HG02678 (cell line): Measurements from ENCODE around the gene RALB.

Experiments
- ATAC-seq: cut with Tn5 transposase; IDR thresholded peaks from one replicate; pipeline ENCODE4 v1.9.1; 2021; ENCODE audit warnings: mild to moderate bottlenecking, moderate library complexity; ENCODE audit not compliant: unreplicated experiment

RALB gene

DNA sequence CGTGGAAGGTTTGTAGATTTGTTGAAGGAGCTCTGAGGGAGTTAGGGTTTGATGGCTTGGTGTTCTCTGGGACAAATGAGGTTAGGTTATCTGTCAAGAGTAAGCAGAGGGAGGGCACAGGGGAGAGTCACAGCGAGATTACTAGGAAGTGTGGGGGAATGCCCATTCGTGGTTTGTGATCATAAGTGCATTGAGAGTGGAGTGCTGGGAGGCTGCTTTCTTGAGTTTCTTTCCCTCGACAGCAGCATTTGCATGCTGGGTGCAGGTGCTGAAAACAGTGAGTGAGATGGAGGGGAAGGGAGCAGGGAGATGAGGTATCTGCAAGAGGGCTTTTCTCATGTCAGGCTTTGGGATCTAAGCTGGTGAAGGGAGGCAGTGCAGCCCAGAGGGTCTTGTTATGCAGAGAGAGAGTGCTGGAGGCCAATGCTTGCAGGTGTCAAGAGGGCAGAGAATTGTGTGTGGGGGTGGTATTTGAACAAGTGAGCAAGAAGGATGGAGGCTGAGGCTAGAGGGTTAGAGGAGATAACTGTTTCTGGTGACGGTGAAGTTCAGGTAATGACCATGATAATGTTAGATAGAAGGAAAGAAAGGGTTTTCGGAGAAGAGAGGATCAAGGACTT is 8.8 kb downstream of the RALB start:
- ATAC-seq: peak; percentile 89

DNA sequence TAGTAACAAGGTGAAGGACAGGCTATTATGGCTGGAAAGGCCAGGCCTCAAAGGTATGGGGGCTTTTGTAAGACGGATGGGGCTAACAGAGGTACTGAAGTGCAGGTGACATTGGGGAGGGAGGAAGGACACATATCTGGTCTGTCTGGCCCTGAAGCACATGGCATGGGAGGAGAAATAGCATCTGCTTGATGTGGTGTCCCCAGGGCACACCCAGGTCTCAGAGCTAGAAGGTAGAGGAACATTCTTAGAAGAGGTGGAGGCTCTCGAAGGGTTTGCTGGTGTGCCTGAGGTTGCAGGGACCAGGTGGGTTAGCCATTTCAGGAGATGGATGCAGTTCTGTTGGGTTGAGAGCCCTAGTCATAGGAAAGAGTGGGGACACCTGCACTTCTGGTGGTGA is 9.5 kb downstream of the RALB start:
- no peak for ATAC-seq

DNA sequence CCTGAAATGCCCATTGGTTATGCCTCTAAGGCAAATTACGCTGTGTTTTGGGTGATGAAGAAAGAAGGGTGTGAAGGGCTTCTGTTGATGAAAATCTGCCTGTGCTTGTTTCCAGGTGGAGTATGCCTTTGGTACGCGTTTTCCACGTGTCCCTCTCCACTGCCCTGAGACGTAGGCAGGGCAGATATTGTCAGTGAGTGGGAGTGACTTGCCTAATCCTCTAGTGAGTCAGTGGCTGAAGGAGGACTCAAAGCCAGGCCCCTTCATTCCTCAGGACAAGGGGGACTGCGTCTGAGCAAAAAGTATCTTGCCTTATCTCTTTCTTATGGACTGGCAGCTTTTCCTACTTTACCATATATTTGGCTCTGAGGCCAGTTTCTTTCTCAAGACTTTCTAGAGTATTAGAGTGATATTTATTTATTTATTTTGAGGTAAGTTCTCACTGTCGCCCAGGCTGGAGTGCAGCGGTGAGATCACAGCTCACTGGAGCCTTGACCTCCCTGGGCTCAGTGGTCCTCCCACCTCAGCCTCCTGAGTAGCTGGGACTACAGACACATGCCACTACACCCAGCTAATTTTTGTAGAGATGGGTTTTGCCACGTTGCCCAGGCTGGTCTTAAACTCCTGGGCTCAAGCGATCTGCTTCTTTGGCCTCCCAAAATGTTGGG is 10.2 kb downstream of the RALB start:
- ATAC-seq: no peak

DNA sequence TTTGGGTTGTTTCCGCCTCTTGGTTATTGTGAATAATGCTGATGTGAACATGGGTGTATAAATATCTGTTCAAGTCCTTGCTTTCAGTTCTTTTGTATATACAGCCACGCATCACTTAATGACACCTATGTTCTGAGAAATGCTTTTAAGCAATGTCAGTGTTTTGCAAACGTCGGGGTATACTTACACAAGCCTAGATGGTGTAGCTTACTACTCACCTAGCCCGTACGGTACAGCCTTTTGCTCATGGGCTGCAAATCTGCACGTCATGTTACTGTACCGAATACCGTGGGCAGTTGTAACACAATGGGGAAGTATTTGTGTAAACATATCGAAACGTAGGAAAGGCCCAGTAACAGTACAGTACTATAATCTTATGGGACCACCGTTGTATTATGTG is 12.4 kb downstream of the RALB start:
- peak; percentile 29 for ATAC-seq

DNA sequence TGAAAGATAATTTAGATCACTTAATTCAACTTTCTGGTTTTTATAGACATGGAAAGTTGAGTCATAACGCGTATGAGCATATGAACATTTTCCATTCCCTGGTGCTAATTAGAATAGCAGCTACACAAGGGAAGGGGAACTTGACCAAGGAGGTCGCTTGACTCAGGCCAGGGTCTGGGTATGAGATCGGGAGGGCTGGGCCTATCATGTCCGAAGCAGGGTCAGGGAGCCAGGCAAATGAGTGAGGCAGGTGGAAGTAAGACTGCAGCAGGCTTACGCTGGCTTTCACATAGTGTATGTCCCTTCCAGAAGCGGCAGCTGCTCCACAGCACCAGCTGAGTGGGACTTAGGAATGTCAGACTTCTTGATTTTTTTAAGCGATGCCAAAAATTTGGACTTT is 14.7 kb downstream of the RALB start:
- no peak for ATAC-seq

DNA sequence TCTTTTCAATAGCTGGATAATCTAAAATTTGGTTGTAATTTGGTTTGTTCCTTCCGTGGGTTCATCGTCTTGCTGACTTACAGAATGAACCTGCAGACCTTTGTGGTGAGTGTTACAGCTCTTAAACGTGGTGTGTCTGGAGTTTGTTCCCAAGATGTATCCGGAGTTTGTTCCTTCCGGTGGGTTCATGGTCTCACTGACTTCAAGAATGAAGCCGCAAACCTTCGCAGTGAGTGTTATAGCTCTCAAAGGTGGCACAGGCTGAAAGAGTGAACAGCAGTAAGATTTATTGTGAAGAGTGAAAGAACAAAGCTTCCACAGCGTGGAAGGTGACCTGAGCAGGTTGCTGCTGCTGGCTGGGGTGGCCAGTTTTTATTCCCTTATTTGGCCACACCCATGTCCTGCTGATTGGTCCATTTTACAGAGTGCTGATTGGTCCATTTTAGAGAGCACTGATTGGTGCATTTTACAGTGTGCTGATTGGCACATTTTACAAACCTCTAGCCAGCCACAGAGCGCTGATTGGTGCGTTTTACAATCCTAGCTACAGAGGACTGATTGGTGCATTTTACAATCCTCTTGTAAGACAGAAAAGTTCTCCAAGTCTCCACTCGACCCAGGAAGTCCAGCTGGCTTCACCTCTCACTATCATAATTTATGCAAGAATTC is 16.6 kb downstream of the RALB start:
- no peak for ATAC-seq

DNA sequence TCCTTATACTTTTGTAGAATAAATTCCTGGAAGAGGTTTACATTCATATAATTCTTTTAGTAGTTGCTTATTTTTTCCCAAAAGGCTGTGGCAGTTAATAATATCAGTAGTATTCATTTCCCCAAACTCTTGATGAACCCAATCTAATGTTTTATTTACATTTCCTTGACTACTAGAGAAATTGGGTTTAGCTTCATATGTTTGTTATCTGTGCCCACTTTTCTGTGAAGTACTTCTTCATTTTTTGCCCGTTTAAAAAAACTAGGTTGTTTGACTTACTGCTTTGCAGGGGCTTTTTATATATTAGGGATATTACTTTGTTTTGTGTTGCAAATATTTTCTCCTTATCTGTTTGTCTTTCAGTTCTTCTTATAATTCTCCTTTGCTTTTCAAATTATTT is 17.2 kb downstream of the RALB start:
- no peak for ATAC-seq

DNA sequence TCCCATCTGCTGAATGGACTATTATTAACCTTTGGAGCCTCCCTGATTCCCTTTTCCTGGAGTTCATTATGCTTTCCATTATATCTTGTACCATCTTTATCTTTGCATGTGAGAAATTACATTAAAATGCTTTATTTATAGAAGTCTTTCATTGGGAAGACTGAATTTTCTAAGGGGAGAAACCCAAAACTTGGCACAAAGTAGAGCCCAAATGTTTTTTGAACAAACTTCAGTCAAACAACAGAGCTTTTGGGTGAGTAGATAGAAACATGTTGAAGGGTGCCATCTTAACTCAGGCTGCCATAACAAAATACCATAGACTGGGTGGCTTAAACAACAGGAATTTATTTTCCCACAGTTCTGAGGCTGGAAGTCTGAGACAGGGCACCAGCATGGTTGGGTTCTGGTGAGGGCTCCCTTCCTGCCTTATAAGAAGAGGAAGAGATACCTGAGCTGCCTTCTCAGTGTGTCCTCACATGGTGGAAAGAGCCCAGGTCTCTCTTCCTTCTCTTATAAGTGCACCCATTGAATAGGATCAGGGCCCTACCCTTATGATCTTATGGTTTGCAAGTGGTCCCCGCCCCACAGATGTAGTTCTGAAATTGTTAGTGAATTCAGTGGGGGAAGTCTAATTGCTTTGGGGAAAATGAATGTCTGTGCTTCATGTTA is 19.2 kb downstream of the RALB start:
- ATAC-seq: no peak

DNA sequence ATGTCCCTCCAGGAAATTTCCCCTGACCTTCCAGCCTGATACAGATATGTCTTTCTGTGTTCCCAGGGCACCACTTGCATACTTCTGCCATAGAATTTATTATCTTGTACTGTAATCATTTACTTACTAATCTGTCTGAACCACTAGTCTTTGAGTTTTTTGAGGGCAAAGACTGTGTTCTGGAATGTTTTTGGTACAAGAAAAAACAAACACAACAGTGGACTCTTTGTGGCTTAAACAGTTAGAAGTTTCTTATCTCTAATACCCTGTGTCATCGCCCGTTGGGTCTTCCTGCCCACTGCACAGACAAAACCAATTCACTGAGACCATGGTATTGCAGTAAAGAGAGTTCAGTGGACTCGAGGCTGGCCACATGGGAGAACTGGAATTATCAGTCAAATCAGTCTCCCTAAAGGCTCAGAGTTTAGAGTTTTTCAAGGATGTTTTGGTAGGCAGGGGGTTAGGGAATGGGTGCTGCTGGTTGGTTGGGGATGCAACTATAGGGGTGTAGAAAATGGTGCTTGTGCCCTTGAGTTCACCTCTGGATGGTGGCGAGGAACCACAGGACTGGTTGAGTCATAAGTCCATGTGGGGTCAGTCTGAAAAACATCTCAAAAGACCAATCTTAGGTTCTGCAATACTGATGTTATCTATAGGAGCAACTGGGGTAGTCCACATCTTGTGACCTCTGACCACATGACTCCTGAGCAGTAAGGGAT is 20.3 kb downstream of the RALB start:
- ATAC-seq: no peak

DNA sequence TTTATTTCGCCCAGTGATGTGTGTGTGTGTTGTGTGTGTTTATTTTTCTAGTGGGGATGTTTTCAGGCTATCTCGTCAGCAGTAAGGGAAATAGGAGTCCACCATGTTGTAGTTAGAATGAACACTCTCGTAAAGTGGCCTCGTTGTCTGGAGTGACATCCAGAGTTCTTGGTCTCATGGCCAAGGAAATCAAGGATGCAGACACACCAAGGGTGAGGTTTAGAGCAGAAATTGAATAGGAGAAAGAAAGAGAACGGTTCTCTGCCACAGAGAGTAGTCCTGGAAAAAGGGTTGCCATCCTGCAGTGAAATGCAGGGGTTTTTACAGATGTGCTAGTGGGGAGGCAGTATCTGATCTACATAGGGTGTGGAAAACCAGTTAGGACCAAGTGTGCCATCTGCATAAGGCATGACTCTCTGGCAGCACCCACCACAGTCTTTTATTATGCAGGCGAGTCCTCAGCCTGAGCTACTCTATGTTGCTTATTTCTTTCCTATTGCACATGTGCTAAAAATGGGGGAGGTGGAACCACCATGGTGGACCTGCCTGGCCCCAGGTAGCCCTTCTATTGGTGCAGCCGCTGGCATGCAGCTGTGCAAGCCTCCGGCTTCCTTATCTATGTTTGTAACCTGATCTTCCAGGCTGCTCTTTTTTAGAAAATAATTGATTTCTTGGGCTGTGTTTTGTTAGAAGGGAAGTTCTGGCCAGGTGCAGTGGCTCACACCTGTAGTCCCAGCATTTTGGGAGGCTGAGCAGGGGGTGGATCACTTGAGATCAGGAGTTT is 23.2 kb downstream of the RALB start:
- ATAC-seq: no peak

DNA sequence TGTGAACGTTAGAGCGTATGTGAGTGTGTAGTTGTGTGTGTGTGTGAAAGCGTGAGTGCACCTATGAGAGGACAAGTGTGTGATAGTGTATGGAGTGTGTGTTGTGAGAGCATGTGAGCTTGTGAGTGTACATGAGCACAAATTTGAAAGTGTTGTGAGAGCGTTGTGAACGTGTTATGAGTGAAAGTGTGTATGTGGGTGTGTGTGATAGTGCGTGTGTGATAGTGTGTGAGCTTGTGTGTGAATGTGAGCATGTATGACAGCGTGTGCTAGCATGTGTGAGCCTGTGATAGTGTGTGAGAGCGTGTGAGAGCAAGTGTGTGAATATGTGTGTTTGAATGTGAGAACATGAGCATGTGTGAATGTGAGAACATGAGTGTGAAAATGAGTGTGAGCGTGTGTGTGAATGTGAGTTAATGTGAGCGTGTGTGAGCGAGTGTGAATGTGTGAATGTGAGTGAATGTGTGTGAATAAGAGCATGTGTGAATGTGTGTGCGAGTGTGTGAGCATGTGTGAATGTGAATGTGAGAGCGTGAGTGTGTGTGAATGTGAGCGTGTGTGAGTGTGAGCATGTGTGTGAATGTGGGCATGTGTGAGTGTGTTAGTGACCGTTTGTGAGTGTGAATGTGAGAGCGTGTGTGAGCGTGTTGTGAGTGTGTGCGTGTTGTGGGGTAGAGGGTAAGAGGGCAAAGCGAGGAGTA is 25.0 kb downstream of the RALB start:
- no peak for ATAC-seq

DNA sequence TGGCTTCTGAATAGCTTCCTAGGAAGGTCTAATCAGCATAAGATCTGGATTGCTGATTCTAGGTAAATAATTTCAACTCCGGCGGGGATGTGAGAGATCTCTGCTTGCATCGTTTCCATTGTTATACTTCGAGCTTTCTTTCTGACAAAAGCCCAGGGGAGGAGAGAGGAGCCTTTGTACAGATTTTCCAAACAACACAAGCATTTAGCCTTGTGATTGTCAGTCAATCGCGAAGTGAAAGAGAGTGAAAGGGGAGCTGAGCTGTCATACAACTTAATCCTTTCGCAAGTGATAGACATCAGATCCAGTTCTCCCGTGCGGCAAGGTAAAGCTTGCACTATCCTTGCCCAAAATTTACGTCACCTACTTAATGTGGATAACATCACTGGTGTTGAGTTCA is 26.2 kb downstream of the RALB start:
- no peak for ATAC-seq

DNA sequence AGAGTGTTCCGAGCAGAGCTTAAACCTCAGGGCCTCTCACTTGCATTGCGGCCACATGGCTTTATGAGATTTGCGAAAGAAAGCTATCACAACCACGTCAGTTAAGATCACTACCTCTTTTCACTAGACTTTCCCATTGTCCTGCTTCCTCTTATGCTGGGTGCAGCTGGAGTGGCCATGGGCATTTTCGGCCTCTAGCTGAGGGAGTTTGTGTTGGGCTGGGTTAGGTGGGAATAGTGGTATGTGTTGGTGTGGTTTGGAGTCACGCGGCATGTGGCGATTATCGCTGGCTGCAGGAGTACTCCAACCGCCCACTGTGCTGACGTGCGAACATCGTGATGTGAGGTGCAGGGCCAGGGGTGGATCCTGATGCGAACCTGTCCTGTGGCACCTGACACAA is 27.1 kb downstream of the RALB start:
- ATAC-seq: no peak

DNA sequence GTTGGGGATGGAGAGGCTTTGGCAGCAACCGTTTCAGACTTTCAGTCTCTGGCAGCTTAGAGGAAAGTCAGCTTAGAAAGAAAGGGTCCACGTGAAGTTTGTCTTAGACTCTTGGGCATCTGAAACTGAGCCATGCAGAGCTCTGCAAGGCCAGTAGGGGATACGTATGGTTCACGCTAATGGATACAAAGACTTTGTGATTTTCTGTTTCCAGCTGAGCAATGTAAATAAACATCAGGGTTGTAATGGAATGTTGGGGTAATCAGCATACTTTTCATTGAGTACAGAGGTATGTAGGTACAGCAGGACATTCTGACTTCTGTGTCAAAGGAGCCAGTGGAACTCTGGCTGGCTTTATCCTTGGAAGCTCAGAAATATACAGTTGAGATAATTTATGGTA is 31.0 kb downstream of the RALB start:
- ATAC-seq: no peak

DNA sequence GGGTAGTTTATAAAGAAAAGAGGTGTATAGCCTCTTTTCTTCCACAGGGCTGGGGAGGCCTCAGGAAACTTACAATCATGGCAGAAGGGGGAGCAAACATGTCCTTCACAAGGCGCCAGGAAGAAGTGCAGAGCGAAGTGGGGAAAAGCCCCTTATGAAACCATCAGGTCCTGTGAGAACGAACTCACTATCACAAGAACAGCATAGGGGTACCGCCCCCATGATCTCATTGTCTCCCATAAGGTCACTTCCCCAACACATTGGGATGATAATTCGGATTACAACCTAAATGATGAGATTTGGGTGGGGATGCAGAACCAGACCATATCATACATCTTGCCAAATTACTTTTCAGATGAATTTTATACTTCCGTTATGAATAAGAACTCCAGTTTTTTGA is 32.4 kb downstream of the RALB start:
- ATAC-seq: no peak

DNA sequence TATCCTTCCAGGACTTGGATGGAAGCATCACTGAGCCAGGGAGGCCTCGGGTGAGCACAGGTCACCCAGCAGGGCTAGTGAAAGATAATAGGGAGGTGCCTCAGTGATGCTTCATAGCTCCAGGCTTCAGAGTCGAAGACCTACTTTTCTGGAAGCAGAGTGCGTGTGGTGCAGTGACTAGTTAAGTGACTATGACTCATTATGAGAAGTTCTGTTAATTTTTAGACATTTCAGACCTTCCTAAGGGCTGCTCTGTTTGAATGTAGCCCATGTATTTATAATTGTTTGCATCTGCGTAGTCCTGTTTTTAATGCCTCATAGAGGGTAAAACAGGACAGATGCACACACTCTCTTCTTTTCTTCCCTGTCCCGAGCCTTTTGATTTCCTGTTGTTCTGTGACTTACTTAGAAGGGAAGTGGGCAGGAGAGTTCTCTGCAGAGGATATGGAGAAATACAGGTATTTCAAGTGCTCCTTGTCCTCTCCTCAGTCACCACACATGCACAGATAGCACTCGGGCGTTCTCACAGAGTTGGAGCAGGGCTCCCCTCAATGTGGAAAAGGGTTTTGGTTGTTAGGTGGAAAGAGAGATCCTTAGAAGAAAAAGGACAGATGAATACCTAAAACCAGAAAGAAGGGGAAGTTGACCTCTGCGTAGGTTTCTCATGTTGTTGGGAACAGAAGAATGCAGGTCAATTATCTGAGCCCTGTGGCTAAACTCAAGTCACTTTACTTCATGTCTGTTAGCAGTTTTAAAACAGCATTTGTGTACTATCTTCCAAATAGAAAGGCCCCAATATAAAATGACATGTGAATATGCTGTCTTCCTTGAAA is 34.7 kb downstream of the RALB start:
- peak; percentile 95 for ATAC-seq

DNA sequence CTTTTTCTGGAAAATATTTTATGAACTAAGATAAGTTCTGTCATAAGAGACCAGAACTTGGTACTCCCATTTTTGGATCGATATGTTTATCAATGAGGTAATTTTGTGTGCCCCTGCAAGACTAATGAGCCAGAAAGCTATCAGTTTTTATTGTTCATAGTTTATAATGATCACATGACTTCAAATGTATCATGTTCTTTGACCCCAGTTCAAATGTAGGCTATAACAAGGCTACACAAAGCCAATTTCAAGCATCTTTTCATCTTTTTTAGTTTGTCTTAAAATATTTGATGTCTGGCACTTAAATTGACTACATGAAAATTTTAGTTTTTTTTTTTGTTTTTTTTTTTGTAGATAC is 35.3 kb downstream of the RALB start:
- no peak for ATAC-seq

DNA sequence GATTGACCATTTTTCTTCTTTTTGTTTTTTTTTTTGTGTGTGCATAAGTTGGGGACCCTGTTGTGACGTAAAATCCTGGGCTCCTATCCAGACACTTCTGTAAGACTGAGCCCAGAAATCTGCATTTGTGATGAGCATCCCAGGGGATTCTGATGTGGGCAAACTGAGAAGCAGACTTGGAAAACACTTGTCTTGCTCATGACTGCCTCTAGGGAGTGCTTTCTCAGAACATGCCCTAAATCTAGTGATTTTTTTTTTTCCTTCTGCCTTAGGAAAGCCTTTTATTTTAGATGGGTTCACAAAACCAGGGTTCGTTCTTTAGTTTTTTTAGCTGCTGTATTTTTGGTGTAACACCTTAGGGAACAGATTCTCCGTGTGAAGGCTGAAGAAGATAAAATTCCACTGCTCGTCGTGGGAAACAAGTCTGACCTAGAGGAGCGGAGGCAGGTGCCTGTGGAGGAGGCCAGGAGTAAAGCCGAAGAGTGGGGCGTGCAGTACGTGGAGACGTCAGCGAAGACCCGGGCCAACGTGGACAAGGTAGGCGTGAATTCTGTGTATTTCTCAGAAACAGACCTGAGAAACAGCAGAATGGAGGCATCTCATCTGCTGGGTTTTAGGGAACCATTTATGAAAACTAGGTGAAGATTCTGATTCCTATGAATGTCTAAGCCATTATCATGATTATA is 36.7 kb downstream of the RALB start:
- no peak for ATAC-seq

DNA sequence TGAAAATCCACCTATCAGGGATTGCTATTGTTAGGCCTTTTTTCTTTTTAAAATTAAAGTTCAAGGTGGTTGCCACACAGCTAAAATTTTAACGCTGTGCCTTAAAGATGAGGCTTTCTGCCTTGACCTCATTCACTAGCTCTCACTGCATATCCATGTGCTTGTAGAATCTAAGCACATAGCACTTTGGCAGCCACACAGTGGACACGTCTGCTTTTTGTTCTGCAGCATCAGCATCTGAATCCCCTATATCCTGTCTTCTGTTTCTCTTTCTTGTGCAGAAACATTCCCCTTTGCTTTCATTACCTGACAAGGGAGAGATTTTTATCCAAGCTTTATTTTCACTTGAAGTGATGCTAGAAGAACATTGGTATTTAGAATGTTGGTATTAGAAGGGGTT is 38.1 kb downstream of the RALB start:
- ATAC-seq: no peak
